ENCODE results near the gene PTK7. TPM values are rescaled to one million over a fixed set of nuclear protein-coding genes. Genes with fewer than 3 reads are reported as not detected.

Gene PTK7
- total and polyA plus RNA-seq, 2 experiments from 2014 or later: 46.1 to 147 TPM

DNA sequence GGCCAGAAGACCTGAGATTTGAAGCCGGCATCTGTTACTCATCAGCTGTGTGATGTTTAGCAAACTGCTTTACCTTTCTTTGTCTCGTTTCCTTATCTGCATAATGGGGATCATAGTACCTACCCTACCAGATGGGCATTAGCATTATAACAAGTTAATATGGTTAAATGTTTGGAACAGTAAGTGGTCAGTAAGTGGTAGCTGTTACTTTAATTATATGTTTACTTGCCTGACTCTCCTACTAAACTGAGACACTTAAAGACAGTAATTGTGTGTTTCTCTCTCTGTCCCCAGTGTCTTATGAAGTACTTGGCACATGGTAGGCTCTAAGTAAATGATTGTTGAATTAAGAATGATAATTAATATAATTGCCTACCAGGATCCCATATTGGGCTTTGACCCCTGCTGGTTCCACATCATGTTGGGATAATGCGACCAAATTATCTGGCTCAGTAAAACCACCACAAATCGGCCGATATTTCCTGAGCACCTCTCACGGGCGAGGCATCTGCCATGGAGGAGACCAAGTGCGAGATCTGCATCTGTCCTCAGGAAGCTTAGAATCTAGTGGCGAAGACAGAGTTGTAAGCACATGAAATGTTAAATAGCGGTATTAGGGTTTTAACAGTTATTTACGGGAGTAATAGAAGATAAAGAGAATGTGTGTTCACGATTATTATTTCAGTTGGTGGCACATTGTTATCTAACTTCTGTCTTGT is 31.4 kb downstream of the PTK7 start:
- Mint-ChIP-seq H3K4me1 (peaks cover 24% of the 10 kb centered on the region), H3K4me3 (no peak overlapping the region), H3K36me3 (ENCODE audit: low read depth) (peaks cover 7% of the 10 kb centered on the region; the same call in 2 of the 3 replicates), H3K9me3 (no peaks in the 10 kb centered on the region), H3K27ac (peak overlapping the region; percentile 63; the same call in 1 of the 2 replicates), H3K27me3 (ENCODE audit: insufficient read depth, low read depth, poor library complexity) (peaks cover 7% of the 10 kb centered on the region)
- Histone ChIP-seq H3K4me2 (no peak overlapping the region), H2AFZ (no peak overlapping the region), H4K20me1 (replicated peaks; ENCODE audit: insufficient read depth) (peaks cover 7% of the 10 kb centered on the region; the same call in 1 of the 2 replicates), H3K9me2 (ENCODE audit: insufficient read depth) (no peaks in the 10 kb centered on the region), H3K27ac (ENCODE audit: low read depth) (no peak overlapping the region), H3F3A (replicated peaks; ENCODE audit: low read depth) (0 out of 2 replicates have a peak, but pooled peaks cover 4% of the 10 kb centered on the region), H3K4me3 (no peak overlapping the region), H3K36me3 (ENCODE audit: insufficient read depth) (no peaks in the 10 kb centered on the region), H3K27me3 (ENCODE audit: insufficient read depth) (no peaks in the 10 kb centered on the region), H3K4me1 (ENCODE audit: insufficient read depth) (peaks cover 31% of the 10 kb centered on the region), H3K79me2 (replicated peaks; ENCODE audit: insufficient read depth) (peaks cover 85% of the 10 kb centered on the region)
- TF ChIP-seq JUNB (IDR thresholded peaks at IDR 0.05; ENCODE audit: unreplicated experiment) (no peak), CREB1 (CRISPR knock-in tag; IDR thresholded peaks at IDR 0.05; ENCODE audit: low read depth) (no peak), NANOG (IDR thresholded peaks at IDR 0.05; ENCODE audit: borderline replicate concordance) (no peak), ZNF331 (CRISPR knock-in tag; IDR thresholded peaks at IDR 0.05; ENCODE audit: low read depth) (no peak), ZNF114 (CRISPR knock-in tag; IDR thresholded peaks at IDR 0.05) (no peak), EZH2 (IDR thresholded peaks at IDR 0.05; ENCODE audit: low read depth, unreplicated experiment) (no peak), STAT1 (IDR thresholded peaks at IDR 0.05; ENCODE audit: unreplicated experiment) (no peak), POLR2AphosphoS5 (IDR thresholded peaks at IDR 0.05; ENCODE audit: low read depth) (no peak), EZH2phosphoT487 (IDR thresholded peaks at IDR 0.05; ENCODE audit: unreplicated experiment) (no peak)
- TF ChIP-seq, protein P1, sequence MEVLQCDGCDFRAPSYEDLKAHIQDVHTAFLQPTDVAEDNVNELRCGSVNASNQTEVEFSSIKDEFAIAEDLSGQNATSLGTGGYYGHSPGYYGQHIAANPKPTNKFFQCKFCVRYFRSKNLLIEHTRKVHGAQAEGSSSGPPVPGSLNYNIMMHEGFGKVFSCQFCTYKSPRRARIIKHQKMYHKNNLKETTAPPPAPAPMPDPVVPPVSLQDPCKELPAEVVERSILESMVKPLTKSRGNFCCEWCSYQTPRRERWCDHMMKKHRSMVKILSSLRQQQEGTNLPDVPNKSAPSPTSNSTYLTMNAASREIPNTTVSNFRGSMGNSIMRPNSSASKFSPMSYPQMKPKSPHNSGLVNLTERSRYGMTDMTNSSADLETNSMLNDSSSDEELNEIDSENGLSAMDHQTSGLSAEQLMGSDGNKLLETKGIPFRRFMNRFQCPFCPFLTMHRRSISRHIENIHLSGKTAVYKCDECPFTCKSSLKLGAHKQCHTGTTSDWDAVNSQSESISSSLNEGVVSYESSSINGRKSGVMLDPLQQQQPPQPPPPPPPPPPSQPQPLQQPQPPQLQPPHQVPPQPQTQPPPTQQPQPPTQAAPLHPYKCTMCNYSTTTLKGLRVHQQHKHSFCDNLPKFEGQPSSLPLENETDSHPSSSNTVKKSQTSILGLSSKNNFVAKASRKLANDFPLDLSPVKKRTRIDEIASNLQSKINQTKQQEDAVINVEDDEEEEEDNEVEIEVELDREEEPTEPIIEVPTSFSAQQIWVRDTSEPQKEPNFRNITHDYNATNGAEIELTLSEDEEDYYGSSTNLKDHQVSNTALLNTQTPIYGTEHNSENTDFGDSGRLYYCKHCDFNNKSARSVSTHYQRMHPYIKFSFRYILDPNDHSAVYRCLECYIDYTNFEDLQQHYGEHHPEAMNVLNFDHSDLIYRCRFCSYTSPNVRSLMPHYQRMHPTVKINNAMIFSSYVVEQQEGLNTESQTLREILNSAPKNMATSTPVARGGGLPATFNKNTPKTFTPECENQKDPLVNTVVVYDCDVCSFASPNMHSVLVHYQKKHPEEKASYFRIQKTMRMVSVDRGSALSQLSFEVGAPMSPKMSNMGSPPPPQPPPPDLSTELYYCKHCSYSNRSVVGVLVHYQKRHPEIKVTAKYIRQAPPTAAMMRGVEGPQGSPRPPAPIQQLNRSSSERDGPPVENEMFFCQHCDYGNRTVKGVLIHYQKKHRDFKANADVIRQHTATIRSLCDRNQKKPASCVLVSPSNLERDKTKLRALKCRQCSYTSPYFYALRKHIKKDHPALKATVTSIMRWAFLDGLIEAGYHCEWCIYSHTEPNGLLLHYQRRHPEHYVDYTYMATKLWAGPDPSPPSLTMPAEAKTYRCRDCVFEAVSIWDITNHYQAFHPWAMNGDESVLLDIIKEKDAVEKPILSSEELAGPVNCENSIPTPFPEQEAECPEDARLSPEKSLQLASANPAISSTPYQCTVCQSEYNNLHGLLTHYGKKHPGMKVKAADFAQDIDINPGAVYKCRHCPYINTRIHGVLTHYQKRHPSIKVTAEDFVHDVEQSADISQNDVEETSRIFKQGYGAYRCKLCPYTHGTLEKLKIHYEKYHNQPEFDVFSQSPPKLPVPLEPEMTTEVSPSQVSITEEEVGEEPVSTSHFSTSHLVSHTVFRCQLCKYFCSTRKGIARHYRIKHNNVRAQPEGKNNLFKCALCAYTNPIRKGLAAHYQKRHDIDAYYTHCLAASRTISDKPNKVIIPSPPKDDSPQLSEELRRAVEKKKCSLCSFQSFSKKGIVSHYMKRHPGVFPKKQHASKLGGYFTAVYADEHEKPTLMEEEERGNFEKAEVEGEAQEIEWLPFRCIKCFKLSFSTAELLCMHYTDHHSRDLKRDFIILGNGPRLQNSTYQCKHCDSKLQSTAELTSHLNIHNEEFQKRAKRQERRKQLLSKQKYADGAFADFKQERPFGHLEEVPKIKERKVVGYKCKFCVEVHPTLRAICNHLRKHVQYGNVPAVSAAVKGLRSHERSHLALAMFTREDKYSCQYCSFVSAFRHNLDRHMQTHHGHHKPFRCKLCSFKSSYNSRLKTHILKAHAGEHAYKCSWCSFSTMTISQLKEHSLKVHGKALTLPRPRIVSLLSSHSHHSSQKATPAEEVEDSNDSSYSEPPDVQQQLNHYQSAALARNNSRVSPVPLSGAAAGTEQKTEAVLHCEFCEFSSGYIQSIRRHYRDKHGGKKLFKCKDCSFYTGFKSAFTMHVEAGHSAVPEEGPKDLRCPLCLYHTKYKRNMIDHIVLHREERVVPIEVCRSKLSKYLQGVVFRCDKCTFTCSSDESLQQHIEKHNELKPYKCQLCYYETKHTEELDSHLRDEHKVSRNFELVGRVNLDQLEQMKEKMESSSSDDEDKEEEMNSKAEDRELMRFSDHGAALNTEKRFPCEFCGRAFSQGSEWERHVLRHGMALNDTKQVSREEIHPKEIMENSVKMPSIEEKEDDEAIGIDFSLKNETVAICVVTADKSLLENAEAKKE (CRISPR knock-in tag; IDR thresholded peaks at IDR 0.05): no peak
- TF ChIP-seq, protein P2, sequence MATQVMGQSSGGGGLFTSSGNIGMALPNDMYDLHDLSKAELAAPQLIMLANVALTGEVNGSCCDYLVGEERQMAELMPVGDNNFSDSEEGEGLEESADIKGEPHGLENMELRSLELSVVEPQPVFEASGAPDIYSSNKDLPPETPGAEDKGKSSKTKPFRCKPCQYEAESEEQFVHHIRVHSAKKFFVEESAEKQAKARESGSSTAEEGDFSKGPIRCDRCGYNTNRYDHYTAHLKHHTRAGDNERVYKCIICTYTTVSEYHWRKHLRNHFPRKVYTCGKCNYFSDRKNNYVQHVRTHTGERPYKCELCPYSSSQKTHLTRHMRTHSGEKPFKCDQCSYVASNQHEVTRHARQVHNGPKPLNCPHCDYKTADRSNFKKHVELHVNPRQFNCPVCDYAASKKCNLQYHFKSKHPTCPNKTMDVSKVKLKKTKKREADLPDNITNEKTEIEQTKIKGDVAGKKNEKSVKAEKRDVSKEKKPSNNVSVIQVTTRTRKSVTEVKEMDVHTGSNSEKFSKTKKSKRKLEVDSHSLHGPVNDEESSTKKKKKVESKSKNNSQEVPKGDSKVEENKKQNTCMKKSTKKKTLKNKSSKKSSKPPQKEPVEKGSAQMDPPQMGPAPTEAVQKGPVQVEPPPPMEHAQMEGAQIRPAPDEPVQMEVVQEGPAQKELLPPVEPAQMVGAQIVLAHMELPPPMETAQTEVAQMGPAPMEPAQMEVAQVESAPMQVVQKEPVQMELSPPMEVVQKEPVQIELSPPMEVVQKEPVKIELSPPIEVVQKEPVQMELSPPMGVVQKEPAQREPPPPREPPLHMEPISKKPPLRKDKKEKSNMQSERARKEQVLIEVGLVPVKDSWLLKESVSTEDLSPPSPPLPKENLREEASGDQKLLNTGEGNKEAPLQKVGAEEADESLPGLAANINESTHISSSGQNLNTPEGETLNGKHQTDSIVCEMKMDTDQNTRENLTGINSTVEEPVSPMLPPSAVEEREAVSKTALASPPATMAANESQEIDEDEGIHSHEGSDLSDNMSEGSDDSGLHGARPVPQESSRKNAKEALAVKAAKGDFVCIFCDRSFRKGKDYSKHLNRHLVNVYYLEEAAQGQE (IDR thresholded peaks at IDR 0.05; ENCODE audit: unreplicated experiment): no peak
- TF ChIP-seq, protein P3, sequence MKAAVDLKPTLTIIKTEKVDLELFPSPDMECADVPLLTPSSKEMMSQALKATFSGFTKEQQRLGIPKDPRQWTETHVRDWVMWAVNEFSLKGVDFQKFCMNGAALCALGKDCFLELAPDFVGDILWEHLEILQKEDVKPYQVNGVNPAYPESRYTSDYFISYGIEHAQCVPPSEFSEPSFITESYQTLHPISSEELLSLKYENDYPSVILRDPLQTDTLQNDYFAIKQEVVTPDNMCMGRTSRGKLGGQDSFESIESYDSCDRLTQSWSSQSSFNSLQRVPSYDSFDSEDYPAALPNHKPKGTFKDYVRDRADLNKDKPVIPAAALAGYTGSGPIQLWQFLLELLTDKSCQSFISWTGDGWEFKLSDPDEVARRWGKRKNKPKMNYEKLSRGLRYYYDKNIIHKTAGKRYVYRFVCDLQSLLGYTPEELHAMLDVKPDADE (IDR thresholded peaks at IDR 0.05): no peak
- TF ChIP-seq, protein P4, sequence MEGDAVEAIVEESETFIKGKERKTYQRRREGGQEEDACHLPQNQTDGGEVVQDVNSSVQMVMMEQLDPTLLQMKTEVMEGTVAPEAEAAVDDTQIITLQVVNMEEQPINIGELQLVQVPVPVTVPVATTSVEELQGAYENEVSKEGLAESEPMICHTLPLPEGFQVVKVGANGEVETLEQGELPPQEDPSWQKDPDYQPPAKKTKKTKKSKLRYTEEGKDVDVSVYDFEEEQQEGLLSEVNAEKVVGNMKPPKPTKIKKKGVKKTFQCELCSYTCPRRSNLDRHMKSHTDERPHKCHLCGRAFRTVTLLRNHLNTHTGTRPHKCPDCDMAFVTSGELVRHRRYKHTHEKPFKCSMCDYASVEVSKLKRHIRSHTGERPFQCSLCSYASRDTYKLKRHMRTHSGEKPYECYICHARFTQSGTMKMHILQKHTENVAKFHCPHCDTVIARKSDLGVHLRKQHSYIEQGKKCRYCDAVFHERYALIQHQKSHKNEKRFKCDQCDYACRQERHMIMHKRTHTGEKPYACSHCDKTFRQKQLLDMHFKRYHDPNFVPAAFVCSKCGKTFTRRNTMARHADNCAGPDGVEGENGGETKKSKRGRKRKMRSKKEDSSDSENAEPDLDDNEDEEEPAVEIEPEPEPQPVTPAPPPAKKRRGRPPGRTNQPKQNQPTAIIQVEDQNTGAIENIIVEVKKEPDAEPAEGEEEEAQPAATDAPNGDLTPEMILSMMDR (conservative IDR thresholded peaks at IDR 0.05; ENCODE audit: low read depth in 2 of 2): no peak
- DNase-seq (ENCODE audit: low spot score) (no peak), ATAC-seq (no peak)

Data from GM23338 (cell line).